Measurements from ENCODE around the gene GRIK4. TPM values are rescaled to one million over a fixed set of nuclear protein-coding genes. Genes with fewer than 3 reads are reported as not detected.
A peak's percentile ranks its signal among the peaks of the same experiment; 100 is the strongest.

GRIK4 gene
- total and polyA plus RNA-seq, 4 donors = 0.05 to 0.25 (median 0.06) TPM; not detected in 1

DNA sequence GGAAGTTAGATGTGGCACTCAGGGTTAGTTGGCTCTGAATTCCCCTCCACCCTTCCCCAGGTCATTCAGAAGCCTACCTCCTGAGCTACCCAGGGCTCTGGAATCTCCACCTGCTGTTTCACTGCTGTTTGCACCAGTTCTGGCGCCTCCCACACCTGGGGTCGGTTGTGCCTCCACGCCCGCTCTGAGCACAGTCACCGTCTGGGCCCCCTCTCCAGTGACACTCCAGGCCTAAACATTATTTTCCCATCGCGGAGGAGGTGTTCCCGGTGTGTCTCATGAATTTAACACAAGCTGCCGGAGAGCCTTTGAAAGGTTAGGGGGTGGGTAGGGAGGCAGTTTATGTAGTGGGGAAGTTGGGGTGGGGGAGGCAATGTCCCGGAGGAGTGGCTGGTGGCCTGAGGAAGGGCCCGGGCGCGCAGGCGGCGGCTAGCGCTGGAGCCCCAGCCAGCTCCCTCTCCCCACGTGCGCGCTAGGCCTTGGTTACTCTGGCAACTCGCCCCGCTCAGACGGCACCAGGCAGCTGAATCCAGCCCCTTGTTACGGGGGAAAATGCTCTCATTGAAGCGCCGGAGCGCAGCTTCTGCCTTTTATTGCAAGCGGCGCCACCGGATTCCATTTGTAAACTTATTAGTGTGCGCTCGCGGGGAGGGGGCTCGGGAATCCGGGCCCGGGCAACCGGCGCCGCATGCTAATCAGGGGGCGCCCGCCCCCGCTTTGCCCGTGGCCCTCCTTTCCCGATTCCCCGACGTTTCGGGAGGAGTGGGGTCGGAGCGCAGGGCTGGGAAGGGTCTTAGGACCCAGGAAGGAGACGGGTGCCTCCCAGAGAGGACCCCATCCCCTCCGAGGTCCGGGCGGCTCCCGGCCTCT is 52.4 kb downstream of the GRIK4 start:
- H3K27me3 ChIP-seq (ENCODE audit: control insufficient read depth in 4 of 4, insufficient read depth in 4 of 4, low read length in 3 of 4) = peaks cover 0 to 6% (median 0%) of the 10 kb centered on the region in 4 donors
- no peak overlapping the region for H3K4me3 ChIP-seq (ENCODE audit: low read depth in 1 of 3, low read length in 3 of 3)
- no peak overlapping the region for H3K27ac ChIP-seq (ENCODE audit: low read depth in 1 of 2, low read length in 2 of 2)
- H3K36me3 ChIP-seq (ENCODE audit: control insufficient read depth in 4 of 4, insufficient read depth in 3 of 4, low read depth in 1 of 4, low read length in 3 of 4) = no peaks in the 10 kb centered on the region
- 22% methylated on average over 53 of the region's 53 CpGs for WGBS
- TF ChIP-seq, protein P1, sequence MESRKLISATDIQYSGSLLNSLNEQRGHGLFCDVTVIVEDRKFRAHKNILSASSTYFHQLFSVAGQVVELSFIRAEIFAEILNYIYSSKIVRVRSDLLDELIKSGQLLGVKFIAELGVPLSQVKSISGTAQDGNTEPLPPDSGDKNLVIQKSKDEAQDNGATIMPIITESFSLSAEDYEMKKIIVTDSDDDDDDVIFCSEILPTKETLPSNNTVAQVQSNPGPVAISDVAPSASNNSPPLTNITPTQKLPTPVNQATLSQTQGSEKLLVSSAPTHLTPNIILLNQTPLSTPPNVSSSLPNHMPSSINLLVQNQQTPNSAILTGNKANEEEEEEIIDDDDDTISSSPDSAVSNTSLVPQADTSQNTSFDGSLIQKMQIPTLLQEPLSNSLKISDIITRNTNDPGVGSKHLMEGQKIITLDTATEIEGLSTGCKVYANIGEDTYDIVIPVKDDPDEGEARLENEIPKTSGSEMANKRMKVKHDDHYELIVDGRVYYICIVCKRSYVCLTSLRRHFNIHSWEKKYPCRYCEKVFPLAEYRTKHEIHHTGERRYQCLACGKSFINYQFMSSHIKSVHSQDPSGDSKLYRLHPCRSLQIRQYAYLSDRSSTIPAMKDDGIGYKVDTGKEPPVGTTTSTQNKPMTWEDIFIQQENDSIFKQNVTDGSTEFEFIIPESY (IDR thresholded peaks at IDR 0.05) = no peak
- TF ChIP-seq JUND (IDR thresholded peaks at IDR 0.05) = no peak
- no peak for TF ChIP-seq FOXA1 (IDR thresholded peaks at IDR 0.05)
- TF ChIP-seq, protein P2, sequence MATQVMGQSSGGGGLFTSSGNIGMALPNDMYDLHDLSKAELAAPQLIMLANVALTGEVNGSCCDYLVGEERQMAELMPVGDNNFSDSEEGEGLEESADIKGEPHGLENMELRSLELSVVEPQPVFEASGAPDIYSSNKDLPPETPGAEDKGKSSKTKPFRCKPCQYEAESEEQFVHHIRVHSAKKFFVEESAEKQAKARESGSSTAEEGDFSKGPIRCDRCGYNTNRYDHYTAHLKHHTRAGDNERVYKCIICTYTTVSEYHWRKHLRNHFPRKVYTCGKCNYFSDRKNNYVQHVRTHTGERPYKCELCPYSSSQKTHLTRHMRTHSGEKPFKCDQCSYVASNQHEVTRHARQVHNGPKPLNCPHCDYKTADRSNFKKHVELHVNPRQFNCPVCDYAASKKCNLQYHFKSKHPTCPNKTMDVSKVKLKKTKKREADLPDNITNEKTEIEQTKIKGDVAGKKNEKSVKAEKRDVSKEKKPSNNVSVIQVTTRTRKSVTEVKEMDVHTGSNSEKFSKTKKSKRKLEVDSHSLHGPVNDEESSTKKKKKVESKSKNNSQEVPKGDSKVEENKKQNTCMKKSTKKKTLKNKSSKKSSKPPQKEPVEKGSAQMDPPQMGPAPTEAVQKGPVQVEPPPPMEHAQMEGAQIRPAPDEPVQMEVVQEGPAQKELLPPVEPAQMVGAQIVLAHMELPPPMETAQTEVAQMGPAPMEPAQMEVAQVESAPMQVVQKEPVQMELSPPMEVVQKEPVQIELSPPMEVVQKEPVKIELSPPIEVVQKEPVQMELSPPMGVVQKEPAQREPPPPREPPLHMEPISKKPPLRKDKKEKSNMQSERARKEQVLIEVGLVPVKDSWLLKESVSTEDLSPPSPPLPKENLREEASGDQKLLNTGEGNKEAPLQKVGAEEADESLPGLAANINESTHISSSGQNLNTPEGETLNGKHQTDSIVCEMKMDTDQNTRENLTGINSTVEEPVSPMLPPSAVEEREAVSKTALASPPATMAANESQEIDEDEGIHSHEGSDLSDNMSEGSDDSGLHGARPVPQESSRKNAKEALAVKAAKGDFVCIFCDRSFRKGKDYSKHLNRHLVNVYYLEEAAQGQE (IDR thresholded peaks at IDR 0.05) = no peak
- no peak for TF ChIP-seq EGR1 (IDR thresholded peaks at IDR 0.05; ENCODE audit: low read depth in 2 of 2)
- no peak for TF ChIP-seq RXRA (IDR thresholded peaks at IDR 0.05)
- no peak for TF ChIP-seq SP1 (IDR thresholded peaks at IDR 0.05)
- TF ChIP-seq GABPA (IDR thresholded peaks at IDR 0.05 in 1 of 2, conservative IDR thresholded peaks at IDR 0.05 in 1 of 2) = no peak
- H3K4me1 ChIP-seq (ENCODE audit: control insufficient read depth in 4 of 4, insufficient read depth in 4 of 4, low read length in 3 of 4) = peaks cover 0 to 12% (median 2%) of the 10 kb centered on the region in 4 donors
- H3K9me3 ChIP-seq (ENCODE audit: control insufficient read depth in 4 of 4, low read length in 3 of 4) = no peaks in the 10 kb centered on the region
- DNase-seq (ENCODE audit: low spot score) = no peak
- no peak overlapping the region for H3K9ac ChIP-seq (ENCODE audit: low read depth in 1 of 2, low read length in 2 of 2)

DNA sequence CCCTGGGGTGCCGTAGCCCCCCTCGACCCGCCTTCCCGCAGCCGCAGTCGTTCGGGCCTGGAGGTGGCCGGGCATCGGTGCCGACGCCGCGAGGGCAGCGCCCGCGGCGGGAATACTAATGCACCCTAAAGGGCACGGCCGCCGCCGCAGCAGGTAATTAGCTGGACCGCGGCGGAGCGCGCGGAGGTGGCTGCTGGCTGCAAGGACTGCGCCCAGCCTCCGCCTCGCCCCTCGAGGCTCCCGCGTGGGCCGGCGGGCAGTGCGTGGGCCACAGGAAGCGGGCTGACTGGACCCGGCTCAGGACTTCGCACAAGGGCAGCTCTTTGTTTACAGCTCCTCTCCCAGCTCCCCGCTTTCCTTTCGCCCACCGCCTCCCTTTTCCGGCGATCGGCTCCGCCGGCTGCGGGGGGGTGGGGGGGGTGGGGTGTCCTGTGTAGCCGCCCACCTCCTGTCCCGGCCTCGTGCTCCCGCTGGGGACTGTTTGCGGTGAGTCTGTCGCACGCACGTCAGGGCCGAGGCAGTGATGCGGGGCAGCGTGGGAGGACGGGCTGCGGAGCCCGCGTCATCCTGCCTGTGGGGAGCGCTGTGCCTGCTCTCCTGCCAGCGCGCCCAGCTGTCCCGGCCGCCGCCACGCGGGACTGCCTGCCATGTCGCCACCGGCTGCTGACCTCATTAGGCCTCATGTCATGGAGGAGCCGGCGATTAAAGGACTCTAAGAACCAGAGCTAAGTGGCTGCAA is 53.2 kb downstream of the GRIK4 start:
- TF ChIP-seq HNF4G (IDR thresholded peaks at IDR 0.05) (no peak), JUND (IDR thresholded peaks at IDR 0.05) (no peak), YY1 (IDR thresholded peaks at IDR 0.05) (no peak), RXRA (IDR thresholded peaks at IDR 0.05) (no peak), EGR1 (IDR thresholded peaks at IDR 0.05; ENCODE audit: low read depth in 2 of 2) (no peak), FOXA2 (IDR thresholded peaks at IDR 0.05) (no peak)
- TF ChIP-seq, protein P2 (IDR thresholded peaks at IDR 0.05) = no peak
- TF ChIP-seq, protein P1 (IDR thresholded peaks at IDR 0.05) = no peak
- peaks cover 0 to 12% (median 2%) of the 10 kb centered on the region in 4 donors for H3K4me1 ChIP-seq (ENCODE audit: control insufficient read depth in 4 of 4, insufficient read depth in 4 of 4, low read length in 3 of 4)
- H3K9ac ChIP-seq (ENCODE audit: low read depth in 1 of 2, low read length in 2 of 2) = no peak overlapping the region
- H3K27ac ChIP-seq (ENCODE audit: low read depth in 1 of 2, low read length in 2 of 2) = no peak overlapping the region
- no peak for DNase-seq (ENCODE audit: low spot score)
- no peaks in the 10 kb centered on the region for H3K36me3 ChIP-seq (ENCODE audit: control insufficient read depth in 4 of 4, insufficient read depth in 3 of 4, low read depth in 1 of 4, low read length in 3 of 4)
- H3K9me3 ChIP-seq (ENCODE audit: control insufficient read depth in 4 of 4, low read length in 3 of 4) = no peaks in the 10 kb centered on the region
- peak overlapping the region in 1 of 3 donors; percentile 25 for H3K4me3 ChIP-seq (ENCODE audit: low read depth in 1 of 3, low read length in 3 of 3)
- H3K27me3 ChIP-seq (ENCODE audit: control insufficient read depth in 4 of 4, insufficient read depth in 4 of 4, low read length in 3 of 4) = peaks cover 0 to 6% (median 0%) of the 10 kb centered on the region in 4 donors
- 5% methylated on average over 75 of the region's 75 CpGs for WGBS

Measured in liver (tissue), 9 donors.